ENCODE measurements around the gene GRK5.
A peak's percentile ranks its signal among the peaks of the same experiment; 100 is the strongest.

GRK5 gene

GRCh38 chr10:119408969-119409371, 201.6 kb downstream of the GRK5 start:
- no peak for TF ChIP-seq CTCF (conservative IDR thresholded peaks at IDR 0.05; ENCODE audit: low read depth, low read length)
- H3K4me3 ChIP-seq (ENCODE audit: low read depth, low read length), result no peak overlapping the region
- peak; percentile 46 for DNase-seq (ENCODE audit: low read depth)

GRCh38 chr10:119409385-119409784, 202.0 kb downstream of the GRK5 start:
- DNase-seq (ENCODE audit: low read depth), result no peak
- no peak overlapping the region for H3K4me3 ChIP-seq (ENCODE audit: low read depth, low read length)
- no peak for TF ChIP-seq CTCF (conservative IDR thresholded peaks at IDR 0.05; ENCODE audit: low read depth, low read length)

- no peak overlapping the region for H3K4me3 ChIP-seq (ENCODE audit: low read depth, low read length)
- DNase-seq (ENCODE audit: low read depth), result peak; percentile 94
- no peak for TF ChIP-seq CTCF (conservative IDR thresholded peaks at IDR 0.05; ENCODE audit: low read depth, low read length)
Observed at GRCh38 chr10:119409906-119410305, 202.5 kb downstream of the GRK5 start.

DNA sequence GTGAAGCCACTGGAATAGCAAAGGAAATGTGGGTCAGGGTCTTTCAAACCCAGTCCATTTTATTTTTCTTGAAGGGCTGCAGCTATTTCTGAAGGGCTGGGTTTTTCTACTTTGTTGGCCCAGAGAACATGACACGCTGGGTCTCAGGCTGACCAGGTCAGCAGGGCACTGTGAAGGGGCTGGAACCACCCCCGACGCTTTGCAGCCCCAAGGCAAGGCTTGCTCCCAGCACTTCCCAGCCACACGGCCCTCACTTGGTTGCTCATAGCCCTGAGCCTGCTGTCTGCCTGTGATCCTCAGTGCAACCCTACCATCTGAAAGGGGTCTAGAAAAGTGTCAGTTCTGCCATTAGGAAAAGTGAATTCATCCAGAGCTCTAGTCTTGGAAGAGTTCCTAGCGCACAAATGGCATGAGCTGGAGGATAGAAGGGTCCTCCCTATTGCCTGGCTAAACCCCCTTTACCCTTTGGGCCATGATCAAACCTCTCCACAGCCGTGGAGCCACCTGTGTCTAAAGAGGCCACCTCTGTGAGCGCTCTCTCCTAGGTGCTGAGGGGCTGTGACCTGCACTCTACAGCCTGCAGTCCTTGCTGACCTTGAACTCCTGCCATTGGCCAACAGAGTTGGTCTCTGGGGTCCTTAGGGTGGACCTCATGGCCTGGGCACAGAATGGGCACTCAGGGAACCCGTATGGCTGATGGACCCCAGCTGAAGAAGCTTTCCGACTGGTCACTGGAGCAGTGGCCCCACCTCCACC, 203.2 kb downstream of the GRK5 start:
- no peak overlapping the region for H3K4me3 ChIP-seq (ENCODE audit: low read depth, low read length)
- no peak for DNase-seq (ENCODE audit: low read depth)
- TF ChIP-seq CTCF (conservative IDR thresholded peaks at IDR 0.05; ENCODE audit: low read depth, low read length), result no peak

DNA sequence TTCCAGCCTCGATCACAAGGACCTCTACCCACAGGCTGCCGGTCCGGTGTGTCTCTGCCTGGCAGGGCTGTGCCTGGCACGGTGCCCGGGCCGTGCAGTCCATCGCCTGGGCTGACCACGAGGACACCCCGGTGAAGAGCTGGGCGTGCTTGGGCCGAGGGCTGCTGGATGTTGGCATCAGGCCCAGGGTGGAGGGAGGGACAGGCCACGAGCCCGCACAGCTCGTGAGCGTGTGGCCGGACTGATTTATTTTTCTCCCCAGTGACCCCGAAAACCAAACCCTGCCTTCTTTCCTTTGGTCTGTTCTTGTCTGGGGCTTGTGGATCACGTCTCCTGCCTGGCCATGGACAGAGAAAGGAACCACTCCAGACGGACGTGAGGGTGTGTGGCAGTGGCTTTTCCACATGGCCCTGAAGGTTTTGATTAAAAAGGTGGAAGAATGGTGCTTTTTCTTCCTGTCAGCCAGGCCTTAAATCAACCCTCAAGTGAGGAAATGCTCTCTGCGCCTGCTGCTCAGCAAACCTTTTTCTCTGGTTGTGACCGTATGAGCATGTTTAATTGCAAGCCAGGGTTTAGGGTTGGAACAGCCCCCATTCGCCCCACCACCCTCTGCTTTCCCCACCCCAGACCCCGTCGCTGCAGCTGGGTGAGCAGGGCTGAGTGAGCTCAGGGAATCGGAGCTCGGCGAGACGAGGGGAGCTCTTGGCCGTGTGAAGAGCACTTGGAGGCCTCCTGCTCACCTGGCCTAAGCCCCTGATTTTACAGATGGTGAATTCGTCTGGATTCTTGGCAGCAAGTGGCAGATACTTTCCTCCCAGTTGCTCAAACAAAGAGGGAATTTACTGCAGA, 205.1 kb downstream of the GRK5 start:
- peak; percentile 90 for DNase-seq (ENCODE audit: low read depth)
- no peak for TF ChIP-seq CTCF (conservative IDR thresholded peaks at IDR 0.05; ENCODE audit: low read depth, low read length)
- no peak overlapping the region for H3K4me3 ChIP-seq (ENCODE audit: low read depth, low read length)

GRCh38 chr10:119413093-119413453, 205.7 kb downstream of the GRK5 start:
- peak; percentile 77 for DNase-seq (ENCODE audit: low read depth)
- no peak overlapping the region for H3K4me3 ChIP-seq (ENCODE audit: low read depth, low read length)
- TF ChIP-seq CTCF (conservative IDR thresholded peaks at IDR 0.05; ENCODE audit: low read depth, low read length), result no peak

All from choroid plexus epithelial cell (primary cell).